Daoy (cell line): ENCODE data around the gene UNC13A. TPM values are rescaled to one million over a fixed set of nuclear protein-coding genes. Genes with fewer than 3 reads are reported as not detected.
A peak's percentile ranks its signal among the peaks of the same experiment; 100 is the strongest.
"Not testable (repeated sequence)": the region's sequence is repeated elsewhere in the genome, so short reads cannot be mapped to it uniquely, and the experiment has no call there.

Source experiments
- DNase-seq: peaks from one replicate; pipeline ENCODE4 v3.0.0-alpha.2; 2015; ENCODE audit warnings: low read depth
- total RNA-seq: library from RNA; depleted of rRNA; stranded (reverse); fragments of >200 nt; shearing (Covaris generic); gene quantifications from 2 replicates; pipeline ENCODE4 v1.2.3, GENCODE V29; 2014; rRNA removed

Gene UNC13A
- total RNA-seq, 1 experiment from 2014 or later, result 0.86 TPM

DNA sequence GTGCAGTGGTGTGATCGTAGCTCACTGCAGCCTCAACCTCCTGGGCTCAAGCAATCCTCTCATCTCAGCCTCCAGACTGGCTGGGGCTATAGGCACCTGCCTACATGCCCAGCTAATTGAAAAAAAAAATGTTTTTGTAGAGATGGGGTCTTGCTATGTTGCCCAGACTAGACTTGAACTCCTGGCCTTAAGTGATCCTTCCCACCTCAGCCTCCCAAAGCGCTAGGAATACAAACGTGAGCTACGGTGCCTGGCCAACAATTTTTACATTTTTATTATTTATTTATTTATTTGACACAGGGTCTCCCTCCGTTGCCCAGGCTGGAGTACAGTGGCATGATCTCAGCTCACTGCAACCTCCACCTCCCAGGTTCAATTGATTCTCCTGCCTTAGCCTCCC lies 117.9 kb downstream of the UNC13A start:
- DNase-seq, result not testable (repeated sequence)

DNA sequence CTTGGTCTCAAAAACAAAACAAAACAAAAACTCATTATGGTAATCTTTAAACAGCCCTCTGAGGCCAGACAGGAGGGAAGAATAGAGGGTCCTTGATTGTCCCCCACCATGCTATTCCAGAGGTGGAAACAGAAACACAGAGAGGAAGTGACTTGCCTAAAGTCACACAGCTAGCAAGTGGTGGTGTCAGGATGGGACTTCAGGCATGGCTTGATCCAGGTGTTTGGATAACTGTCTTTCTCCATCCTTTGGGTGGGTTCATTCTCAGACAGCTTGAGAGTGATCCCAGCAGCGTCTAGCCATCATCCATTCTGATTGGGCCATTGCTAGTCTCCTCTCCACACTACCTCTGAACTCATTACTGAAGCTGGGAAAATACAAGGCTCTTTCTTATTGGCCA lies 120.2 kb downstream of the UNC13A start:
- DNase-seq, result no peak

DNA sequence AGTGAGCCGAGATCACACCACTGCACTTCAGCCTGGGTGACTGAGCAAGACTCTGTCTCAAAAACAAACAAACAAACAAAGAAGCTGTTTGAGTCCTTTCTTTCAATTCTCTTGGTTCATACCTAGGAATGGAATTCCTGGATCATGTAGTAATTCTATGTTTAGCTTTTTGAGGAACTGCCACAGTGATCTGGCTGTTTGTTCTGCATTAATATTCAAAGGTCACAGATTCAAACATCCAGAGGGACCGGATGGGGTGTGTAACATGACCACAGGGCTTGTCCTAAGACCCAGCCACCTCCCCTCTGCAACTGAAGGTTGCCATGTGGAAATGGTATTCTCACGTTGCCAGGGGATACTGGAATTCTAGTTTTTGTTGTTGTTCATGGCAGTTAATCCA lies 122.5 kb downstream of the UNC13A start:
- no peak for DNase-seq

DNA sequence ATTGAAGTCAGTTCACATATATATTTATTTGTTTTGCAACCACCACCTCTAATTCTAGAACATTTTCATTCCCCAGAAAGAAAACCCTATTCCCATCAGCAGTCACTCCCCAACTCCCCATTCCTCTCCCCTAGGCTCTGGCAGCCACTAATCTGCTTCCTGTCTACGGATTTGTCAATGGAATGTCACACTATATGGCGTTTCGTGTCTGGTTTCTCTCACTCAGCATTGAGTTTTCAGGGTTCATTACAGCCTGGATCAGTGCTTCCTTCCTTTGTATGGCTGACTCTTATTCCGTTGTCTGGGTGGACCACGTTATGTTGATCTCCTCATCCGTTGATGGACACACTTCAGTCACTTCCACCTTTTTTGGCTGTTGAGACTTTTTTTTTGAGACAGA lies 123.4 kb downstream of the UNC13A start:
- no peak for DNase-seq

DNA sequence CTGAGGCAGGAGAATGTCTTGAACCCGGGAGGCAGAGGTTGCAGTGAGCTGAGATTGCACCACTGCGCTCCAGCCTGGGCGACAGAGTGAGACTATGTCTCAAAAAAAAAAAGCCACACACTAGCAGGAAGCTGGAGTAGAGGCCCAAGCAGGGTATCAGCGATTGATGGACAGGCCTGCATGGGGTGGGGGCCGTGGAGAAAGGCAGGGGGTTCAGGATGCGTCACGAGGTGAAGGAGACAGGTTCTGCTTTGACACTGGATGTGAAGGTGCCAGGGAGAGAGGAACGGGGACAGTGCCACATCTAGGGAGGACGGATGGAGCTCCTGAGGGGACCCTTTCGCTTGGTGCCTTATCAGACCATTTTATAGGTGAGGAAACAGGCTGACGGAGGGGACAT lies 125.6 kb downstream of the UNC13A start:
- DNase-seq, result no peak

DNA sequence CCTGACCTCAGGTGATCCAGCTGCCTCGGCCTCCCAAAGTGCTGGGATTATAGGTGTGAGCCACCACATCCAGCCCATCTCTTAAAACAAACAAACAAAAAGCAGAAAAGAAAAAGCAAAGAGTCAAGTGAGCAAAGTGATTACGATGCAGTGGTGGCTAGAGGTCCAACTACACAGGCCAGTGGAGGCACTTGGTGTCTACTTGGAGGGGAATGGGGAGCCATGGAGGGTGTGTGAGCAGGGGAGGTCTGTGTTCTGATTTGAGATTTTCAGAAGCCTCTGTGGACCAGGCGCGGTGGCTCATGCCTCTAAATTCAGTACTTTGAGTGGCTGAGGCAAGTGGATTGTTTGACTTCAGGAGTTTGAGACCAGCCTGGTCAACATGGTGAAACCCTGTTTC lies 126.1 kb downstream of the UNC13A start:
- no peak for DNase-seq

DNA sequence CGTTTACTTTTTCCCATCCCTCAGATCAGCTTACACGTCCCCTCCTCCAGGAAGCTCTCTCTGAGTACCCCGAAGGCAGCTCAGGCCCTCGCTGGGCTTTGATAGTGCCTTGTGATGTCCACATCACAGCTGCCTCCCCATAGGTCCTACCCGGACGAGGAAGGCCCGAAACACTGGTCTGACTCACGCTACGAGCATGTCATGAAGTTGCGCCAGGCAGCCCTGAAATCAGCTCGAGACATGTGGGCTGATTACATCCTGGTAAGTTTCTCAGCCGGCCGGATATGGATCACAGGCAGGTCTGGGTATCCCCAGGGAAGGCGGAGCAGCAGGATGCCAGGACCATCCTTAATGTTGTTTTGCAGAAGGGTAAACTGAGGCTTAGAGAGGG lies 128.0 kb downstream of the UNC13A start:
- peak; percentile 52 for DNase-seq

DNA sequence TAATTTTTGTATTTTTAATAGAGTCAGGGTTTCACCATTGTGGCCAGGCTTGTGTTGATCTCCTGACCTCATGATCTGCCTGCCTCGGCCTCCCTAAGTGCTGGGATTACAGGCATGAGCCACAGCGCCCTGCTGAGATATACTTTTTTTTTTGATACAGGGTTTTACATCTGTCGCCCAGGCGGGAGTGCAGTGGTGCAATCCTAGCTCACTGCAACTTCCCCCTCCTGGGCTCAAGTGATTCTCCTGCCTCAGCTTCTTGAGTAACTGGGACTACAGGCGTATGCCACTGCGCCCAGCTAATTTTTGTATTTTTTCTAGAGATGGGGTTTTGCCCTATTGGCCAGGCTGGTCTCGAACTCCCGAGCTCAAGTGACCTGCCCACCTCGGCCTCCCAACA lies 130.7 kb downstream of the UNC13A start:
- no peak for DNase-seq

DNA sequence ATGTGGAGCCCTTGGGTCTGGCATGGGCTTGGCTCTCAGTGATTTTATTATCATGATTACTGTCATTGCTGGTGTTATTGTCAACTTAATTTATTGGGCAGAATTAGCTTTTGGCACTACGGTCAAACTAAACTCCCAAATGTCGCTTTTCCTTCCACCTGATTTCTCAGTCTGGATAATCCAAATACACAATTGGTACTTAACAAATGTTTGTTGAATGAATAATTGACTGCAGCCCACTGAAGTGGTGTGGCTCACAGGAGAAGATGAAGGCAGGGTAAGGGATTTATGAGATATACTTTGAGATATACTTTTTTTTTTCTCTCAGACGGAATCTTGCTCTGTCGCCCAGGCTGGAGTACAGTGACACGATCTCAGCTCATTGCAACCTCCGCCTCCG lies 131.2 kb downstream of the UNC13A start:
- no peak for DNase-seq

DNA sequence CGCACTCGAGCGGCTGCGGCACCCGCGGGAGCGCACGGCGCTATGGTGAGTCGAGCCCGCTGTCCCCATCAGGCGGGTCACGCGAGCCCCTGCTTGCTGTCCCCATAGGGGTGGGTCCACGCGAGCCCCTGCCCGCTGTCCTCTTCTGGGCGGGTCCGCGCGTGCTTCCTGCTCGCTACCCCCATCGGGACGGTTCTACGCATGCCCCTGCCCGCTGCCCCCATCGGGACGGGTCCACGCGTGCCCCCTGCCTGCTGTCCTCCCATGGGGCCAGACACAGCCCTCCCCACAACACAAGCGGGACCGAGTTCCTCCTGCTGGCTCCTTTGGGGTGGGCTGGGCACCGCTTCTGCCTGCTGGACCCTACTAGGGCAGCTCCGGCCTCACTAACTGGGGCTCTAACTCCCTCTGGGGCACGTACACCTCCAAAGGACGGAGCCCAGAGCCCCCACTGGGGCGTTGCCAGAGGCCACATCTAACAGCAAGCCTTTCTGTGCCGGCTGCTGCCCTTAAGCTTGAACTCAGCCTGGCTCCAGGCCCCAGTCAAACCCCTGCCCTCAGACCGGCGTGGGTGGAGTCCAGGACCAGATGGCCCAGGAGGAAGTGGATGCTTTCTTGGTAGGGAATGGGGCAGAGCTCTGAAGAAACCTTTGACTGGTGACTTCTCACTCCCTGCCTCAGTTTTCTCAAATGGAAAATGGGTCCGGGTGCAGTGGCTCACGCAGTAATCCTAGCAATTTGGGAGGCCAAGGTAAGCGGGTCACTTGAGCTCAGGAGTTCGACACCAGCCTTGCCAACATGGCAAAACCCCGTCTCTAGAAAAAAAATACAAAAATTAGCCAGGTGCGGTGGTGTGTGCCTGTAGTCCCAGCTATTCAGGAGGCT lies 132.0 kb downstream of the UNC13A start:
- DNase-seq, result peak; percentile 49

DNA sequence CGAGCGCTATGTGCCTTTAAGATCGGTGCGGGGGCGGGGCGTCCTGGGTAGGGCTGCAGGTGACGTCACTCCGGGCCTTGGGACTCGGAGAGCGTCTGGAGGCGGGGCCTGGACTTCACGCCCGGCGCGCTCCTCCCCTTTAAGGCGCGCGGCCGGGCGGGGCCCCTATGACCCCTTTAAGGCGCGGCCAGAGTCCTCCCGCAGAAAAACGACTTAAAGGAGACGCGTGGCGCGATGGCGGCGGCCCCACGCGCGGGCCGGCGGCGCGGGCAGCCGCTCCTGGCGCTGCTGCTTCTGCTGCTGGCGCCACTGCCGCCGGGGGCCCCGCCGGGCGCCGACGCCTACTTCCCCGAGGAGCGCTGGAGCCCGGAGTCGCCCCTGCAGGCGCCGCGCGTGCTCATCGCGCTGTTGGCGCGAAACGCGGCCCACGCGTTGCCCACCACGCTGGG lies 132.7 kb downstream of the UNC13A start, which contains the start of gene COLGALT1:
TSS of gene COLGALT1 (plus strand) at position 170 of the 449 bp plus-strand sequence. CDS start at position 235, 65 bp downstream.
- DNase-seq, result peak; percentile 98

DNA sequence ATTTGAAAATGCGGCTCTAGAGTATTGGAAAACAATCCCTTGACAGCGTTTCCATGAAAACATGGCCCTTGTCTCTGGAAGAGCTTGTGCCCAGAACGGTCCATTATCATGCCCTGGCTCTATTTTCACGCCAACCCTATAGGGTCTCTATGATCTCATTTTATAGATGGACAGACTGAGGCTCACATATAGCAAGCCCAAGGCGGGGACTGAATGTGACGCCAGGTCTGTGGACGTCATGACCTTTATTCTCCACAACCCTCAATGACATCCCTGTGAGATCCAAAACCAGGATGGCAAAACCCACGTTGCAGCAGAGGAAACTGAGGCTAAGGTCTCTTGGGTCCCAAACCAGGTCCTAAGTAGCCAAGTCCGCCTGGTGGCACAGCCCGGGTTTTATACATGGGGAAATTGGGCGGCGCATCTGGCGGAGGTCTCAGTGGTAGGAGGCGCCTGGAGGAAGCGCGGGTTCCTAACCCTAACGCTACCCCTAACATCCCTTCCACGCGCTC lies 133.1 kb downstream of the UNC13A start:
- DNase-seq, result no peak

DNA sequence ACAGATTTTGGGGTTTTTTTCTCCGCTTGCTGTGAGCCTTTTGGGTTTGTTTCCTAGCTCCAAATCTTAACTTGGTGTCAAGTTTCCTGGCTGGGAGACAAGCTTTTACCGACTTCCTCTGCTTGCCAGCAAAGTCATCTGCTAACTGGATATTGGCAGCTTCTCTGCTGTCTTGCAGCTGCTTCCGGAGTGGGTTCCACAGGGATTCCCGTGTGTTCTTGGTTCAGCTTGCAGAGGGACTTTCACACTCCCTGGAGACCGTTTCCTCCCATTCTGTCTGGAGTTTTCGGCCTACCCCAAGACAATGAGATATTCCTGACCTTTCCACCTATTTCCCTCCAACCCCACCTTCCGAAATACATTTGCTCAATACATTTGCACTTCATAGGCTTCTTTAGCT lies 134.9 kb downstream of the UNC13A start:
- DNase-seq, result peak; percentile 81

DNA sequence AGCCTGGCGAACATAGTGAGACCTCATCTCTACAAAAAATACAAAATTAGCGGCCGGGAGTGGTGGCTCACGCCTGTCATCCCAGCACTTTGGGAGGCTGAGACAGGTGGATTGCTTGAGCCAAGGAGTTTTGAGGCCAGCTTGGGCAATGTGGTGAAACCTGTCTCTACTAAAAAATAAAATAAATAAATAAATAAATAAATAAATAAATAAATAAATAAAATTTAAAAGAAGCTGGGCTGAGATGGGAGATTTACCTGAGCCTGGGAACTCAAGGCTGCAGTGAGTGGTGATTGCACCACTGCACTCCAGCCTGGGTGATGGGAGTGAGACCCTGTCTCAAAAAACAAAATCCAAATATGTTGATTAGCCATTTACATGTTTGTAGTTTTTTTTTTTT lies 135.4 kb downstream of the UNC13A start:
- DNase-seq, result not testable (repeated sequence)

Other genes with a start within 250 kb of the UNC13A start
- gene TMEM221, start 239.7 kb downstream of the UNC13A start, total RNA-seq, result not detected in 2 replicates
- gene NXNL1, start 227.4 kb downstream of the UNC13A start, total RNA-seq, result not detected in 2 replicates
- 0.98 and 3.7 TPM in 2 replicates for gene SLC27A1, start 217.8 kb downstream of the UNC13A start, total RNA-seq
- gene PGLS, start 176.7 kb downstream of the UNC13A start, total RNA-seq, result 40.8 and 95.0 TPM in 2 replicates
- gene COLGALT1, start 132.7 kb downstream of the UNC13A start, total RNA-seq, result 58.8 and 60.5 TPM in 2 replicates
- 11.4 TPM in 2 replicates for gene MAP1S, start 31.1 kb upstream of the UNC13A start, total RNA-seq
- gene FCHO1, start 63.1 kb upstream of the UNC13A start, total RNA-seq, result 0.91 and 3.2 TPM in 2 replicates
- gene B3GNT3, start 106.8 kb upstream of the UNC13A start, total RNA-seq, result 0.06 and 0.09 TPM in 2 replicates
- not detected in 2 replicates for gene INSL3, start 133.2 kb upstream of the UNC13A start, total RNA-seq
- gene JAK3, start 159.6 kb upstream of the UNC13A start, total RNA-seq, result 0.06 and 0.09 TPM in 2 replicates
- gene RPL18A, start 171.6 kb upstream of the UNC13A start, total RNA-seq, result 1,269 and 1,595 TPM in 2 replicates
- gene SLC5A5, start 183.6 kb upstream of the UNC13A start, total RNA-seq, result not detected in 2 replicates
- gene CCDC124, start 244.7 kb upstream of the UNC13A start, total RNA-seq, result 44.7 and 53.3 TPM in 2 replicates